GM13976 (cell line): ENCODE measurements around the gene EPS8L3.
"Not testable (repeated sequence)": the region's sequence is repeated elsewhere in the genome, so short reads cannot be mapped to it uniquely, and the experiment has no call there.

Experiments used
- DNase-seq: peaks from one replicate; pipeline ENCODE4 v3.0.0; 2012; ENCODE audit warnings: low spot score
- in situ Hi-C: fragments of 300-500 bp; cut with MboI; formaldehyde crosslinking; loops from one replicate; pipeline ENCODE4 v1.12.0; 2022; ENCODE audit warnings: low sequenced_read_pairs, mixed read lengths, inconsistent platforms; ENCODE audit not compliant: unreplicated experiment
- TF ChIP-seq, protein P1 (sequence below): IDR thresholded peaks from 2 replicates; pipeline ENCODE4 v1.5.1; 2012; ENCODE audit warnings: borderline replicate concordance, mild to moderate bottlenecking; ENCODE audit not compliant: insufficient read depth; ENCODE audit errors: extremely low read depth, missing control alignments, control extremely low read depth

Gene EPS8L3

DNA sequence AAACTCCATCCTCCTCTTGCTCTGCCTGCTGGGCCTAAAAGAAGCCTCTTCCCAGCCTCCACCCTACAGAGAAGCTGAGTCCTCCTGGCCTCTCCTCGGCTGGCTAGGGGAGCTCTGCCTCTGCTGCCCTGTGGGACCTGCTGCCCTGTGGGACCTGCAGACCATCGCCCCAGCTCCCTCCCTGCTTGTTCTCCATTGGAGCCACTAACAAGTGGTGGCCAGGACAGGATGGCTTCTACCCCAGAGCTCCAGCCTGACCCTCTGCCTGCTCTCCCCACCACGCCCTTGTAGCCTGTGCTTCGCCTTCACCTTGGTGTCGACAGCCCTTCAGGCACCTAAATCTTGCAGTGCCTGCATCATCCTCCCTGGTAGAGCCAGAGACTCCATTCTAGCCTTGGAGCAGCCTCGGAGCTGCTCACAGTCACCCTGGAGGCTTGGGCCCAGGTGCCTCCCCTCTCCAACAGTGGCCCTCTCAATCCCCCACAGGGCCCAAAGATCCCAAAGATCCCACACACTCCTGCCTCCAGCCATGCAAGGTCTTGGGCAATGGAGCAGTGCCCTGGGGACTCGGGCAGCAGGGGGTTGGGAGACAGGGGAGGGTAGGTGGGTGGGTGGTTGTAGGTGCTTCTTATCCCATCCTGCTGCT, 3.0 kb downstream of the EPS8L3 start:
- in situ Hi-C loops: no loop called here
- no peak for DNase-seq
- TF ChIP-seq, protein P1, sequence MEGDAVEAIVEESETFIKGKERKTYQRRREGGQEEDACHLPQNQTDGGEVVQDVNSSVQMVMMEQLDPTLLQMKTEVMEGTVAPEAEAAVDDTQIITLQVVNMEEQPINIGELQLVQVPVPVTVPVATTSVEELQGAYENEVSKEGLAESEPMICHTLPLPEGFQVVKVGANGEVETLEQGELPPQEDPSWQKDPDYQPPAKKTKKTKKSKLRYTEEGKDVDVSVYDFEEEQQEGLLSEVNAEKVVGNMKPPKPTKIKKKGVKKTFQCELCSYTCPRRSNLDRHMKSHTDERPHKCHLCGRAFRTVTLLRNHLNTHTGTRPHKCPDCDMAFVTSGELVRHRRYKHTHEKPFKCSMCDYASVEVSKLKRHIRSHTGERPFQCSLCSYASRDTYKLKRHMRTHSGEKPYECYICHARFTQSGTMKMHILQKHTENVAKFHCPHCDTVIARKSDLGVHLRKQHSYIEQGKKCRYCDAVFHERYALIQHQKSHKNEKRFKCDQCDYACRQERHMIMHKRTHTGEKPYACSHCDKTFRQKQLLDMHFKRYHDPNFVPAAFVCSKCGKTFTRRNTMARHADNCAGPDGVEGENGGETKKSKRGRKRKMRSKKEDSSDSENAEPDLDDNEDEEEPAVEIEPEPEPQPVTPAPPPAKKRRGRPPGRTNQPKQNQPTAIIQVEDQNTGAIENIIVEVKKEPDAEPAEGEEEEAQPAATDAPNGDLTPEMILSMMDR: no peak

DNA sequence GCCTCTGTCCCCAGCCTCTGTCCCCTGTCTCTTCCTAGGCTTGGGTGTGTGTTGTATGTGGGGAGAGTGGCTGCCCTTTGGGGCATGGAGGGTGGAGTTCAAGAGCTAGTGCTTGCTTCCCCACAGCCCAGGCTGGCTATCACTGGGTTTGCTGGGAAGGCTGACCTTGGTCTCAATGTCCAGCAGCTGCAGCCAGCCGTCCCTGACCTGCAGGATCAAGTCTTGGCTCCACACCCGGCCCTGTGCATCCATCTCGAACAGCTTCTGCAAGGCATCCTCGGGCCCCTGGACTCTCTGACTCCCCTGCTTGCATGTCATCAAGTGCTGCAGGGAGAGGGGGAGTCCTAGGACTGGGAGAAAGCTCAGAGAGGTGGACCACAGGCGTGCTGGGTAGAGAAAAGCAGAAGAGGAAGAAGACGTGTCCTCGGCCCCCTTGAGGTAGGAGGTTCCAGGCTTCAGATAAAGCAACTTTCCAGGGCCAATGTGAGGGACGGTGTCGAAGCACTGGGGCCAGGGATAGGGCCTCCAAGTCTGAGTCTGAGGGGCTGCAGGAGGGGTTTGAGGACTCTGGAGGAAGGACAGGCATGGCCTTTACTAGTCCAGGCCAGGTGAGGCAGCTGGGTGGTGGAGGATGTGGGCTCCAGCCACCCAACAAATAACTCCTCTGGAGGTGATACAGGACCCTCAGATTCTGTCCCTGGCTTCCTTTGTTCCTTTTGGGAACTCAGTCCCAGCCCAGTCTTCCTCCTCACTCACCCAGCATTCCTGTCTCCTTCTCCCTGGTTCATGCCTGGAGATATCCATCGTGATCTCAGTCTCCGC, 4.0 kb downstream of the EPS8L3 start:
- DNase-seq: peak; percentile 20
- in situ Hi-C loops: no loop called here
- TF ChIP-seq, protein P1: no peak

DNA sequence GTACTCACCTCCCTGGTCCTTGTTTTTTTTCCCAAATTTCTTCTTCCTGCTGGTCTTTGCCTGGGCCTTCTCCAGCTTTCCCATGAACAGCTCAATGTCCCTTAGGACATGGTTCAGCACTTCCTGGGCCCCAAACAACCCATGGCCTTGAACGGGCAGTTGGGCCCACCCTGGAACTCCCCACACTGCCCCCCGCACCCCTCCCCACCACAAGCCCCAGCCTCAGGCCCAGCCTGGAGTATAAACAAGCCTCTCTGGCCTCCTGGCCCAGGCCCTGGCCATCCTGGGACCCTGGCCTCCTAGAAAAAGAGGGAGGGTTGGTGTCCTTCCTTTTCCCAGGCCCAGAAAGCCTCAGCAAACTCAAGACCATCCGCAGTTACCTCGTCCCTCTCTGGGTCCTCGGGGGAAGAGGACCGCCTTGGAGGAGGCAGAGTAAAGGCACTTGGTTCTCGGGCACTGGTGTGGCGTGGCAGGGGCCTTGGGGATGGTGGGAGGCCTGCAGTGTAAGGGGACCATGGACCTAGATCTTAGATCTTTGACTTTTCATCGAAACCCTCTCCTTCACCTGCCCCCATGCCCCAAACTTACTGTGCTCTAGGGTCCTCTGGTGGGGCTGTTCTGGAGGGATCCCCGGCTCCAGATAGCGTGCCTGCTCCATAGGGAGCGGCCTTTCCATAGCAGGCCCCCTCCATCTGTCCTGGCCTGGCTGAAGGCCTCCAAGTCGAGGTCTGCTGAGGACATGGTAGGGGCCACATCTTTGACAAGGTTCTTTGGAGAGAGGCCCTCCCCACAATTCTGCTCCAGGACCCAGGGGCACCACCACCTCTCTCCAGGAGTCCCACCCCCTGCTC, 5.6 kb downstream of the EPS8L3 start:
- in situ Hi-C loops: no loop called here
- no peak for DNase-seq
- TF ChIP-seq, protein P1: no peak

DNA sequence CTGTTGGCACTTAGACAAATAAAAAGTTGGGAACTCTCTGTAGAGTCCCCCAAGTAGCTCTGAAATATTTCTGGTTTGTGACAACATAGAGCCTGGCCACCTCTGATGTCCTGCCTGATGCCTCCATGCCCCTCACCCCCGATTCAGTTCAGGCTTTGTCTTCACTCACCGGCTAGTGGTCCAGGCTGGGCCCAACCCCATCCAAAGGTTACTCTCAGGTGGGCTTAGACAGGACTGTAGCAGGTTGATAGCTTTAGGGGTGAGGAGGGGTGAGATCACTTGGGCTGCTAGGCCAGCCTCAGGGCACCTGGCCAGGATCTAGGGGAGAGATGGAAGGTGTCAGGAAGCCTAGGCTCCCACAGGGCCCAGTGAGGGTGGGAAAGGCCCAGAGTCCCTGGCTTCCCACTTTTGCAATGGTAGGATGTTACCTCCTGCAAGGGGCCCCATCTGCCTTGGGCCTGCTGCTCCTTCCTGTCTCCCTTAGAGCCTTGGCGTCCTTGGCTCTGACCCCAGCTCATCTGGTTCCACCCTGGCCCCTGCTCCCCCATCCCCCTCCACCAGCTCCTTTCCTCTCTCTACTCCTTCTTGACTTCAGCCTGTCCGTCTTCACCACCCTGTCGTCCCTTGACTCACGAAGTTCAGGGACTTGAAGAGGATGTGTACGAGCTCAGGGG, 6.7 kb downstream of the EPS8L3 start:
- DNase-seq: no peak
- in situ Hi-C loops: no loop called here
- TF ChIP-seq, protein P1: no peak

DNA sequence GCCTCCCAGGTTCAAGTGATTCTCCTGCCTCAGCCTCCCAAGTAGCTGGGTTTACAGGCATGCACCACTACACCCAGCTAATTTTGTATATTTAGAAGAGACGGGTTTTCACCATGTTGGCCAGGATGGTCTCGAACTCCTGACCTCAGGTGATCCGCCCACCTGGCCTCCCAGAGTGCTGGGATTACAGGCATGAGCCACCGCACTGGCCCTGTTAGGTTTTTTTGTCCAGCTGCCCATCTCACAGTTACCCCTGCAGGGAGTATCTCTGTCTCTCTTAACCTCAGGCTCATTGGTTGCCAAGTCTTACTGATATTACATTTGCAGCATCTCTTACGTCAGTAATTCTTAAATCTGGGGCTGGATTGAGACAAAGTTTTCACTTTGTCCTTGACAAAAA, 7.4 kb downstream of the EPS8L3 start:
- in situ Hi-C loops: not testable (repeated sequence)

DNA sequence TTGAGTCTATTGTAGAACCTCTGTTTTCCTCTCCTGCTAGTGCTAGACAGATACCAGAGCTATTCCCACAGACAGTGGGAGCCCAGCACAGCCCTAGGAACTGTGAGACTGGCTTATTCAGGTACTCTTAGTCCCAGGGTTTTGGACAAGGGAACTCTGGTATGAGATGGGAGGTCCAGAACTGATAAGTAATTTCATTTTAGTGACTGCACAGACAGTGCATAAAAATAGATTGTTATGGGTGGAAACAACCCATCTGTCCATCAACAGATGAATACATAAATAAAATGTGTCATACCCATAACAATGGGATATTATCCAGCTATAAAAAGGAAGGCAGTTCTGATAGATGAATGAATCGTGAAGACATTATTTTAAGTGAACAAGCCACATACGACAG, 9.0 kb downstream of the EPS8L3 start:
- in situ Hi-C loops: no loop called here
- TF ChIP-seq, protein P1: no peak
- no peak for DNase-seq

More for the DNA sequence above, 7.4 kb downstream of the EPS8L3 start:
- DNase-seq: not testable (repeated sequence)
